ENCODE results near the gene CLDN24.

DNA sequence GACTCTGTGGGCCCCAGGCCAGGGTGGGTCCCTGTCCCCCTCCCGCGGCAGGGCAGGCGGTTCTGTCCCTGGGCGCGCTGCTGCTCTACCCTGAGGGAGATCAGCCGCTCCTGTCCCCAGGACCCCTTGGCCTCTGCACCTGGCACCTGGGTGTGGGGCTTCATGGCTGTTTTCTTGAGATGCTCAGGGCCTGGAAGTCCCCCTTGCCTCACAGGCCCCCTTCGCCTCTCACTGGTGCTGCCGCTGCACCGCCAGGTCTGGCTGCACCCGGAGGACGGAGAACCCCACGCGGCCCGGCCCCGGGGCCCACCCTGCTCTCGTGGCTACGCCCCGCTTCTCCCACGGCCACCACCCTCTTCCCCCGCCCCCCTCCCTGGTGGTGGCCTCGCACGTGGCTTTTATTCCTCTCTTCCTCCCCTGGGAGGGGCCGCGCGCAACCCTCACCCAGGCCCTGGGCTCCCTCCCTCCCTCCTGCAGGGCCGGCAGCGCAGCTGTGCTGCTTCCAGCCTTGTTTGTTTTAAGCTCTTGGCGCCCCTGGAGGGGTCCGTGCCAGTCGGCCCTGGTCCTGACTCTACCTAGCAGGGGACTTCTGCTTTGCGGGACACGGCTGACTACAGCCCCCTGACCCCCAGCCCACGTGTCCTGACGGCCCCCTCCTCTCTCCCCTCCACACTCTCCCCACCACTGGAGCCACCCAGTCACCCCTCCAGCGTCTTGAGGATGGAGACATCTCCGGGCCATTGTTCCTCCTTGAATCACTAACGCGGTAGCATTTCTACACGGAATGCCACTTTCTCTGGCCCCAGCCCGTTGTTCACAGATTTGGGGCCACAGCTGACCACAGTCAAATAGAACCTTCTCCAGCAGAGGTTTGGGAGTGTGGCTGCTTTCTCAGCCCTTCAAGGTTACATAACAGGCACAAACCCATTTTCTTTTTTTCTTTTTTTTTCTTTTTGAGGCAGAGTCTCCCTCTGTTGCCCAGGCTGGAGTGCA is 20.6 kb upstream of the CLDN24 start:
- TF ChIP-seq, protein P1, sequence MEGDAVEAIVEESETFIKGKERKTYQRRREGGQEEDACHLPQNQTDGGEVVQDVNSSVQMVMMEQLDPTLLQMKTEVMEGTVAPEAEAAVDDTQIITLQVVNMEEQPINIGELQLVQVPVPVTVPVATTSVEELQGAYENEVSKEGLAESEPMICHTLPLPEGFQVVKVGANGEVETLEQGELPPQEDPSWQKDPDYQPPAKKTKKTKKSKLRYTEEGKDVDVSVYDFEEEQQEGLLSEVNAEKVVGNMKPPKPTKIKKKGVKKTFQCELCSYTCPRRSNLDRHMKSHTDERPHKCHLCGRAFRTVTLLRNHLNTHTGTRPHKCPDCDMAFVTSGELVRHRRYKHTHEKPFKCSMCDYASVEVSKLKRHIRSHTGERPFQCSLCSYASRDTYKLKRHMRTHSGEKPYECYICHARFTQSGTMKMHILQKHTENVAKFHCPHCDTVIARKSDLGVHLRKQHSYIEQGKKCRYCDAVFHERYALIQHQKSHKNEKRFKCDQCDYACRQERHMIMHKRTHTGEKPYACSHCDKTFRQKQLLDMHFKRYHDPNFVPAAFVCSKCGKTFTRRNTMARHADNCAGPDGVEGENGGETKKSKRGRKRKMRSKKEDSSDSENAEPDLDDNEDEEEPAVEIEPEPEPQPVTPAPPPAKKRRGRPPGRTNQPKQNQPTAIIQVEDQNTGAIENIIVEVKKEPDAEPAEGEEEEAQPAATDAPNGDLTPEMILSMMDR (conservative IDR thresholded peaks at IDR 0.05 in 1 of 2, IDR thresholded peaks at IDR 0.05 in 1 of 2; ENCODE audit: low read depth in 1 of 2, low read length in 2 of 2): no peak
- TF ChIP-seq EZH2 (IDR thresholded peaks at IDR 0.05; ENCODE audit: low read length, missing control alignments): no peak
